Epithelial cell of proximal tubule (primary cell): ENCODE measurements around the gene PALS2. TPM values are rescaled to one million over a fixed set of nuclear protein-coding genes. Genes with fewer than 3 reads are reported as not detected.

Experiments
- DNase-seq: peaks from one replicate; pipeline ENCODE4 v3.0.0-alpha.2; 2011; ENCODE audit warnings: low read depth
- H3K4me3 ChIP-seq: 2 replicates; pipeline ENCODE4 v1.5.1; 2011; ENCODE audit warnings: low read depth, mild to moderate bottlenecking, low read length
- CTCF ChIP-seq: conservative IDR thresholded peaks from 2 replicates; pipeline ENCODE4 v1.5.1; 2012; ENCODE audit warnings: low read depth, mild to moderate bottlenecking, low read length
- total RNA-seq: library from RNA; depleted of rRNA; stranded (reverse); fragments of >200 nt; gene quantifications from 2 replicates; pipeline ENCODE4 v1.2.3, GENCODE V29; 2015

The PALS2 gene
- total RNA-seq, 1 donor from 2014 or later = 6.0 TPM

- no peak for TF ChIP-seq CTCF
- DNase-seq = no peak
- no peak overlapping the region for H3K4me3 ChIP-seq
Measured at GRCh38 chr7:24549991-24550390, 23.3 kb upstream of the PALS2 start.

GRCh38 chr7:24555184-24555583 is 18.1 kb upstream of the PALS2 start:
- no peak overlapping the region for H3K4me3 ChIP-seq
- TF ChIP-seq CTCF = peak; percentile 22
- DNase-seq = no peak

- H3K4me3 ChIP-seq = no peak overlapping the region
- TF ChIP-seq CTCF = no peak
- DNase-seq = no peak
Measured at GRCh38 chr7:24555719-24556118, 17.5 kb upstream of the PALS2 start.

- H3K4me3 ChIP-seq = no peak overlapping the region
- no peak for DNase-seq
- no peak for TF ChIP-seq CTCF
Measured at GRCh38 chr7:24560772-24561171, 12.5 kb upstream of the PALS2 start.

- no peak overlapping the region for H3K4me3 ChIP-seq
- no peak for DNase-seq
- TF ChIP-seq CTCF = no peak
Measured at GRCh38 chr7:24566274-24566673, 7.0 kb upstream of the PALS2 start.

GRCh38 chr7:24570983-24571382 is 2.3 kb upstream of the PALS2 start:
- TF ChIP-seq CTCF = no peak
- no peak for DNase-seq
- no peak overlapping the region for H3K4me3 ChIP-seq

- peak overlapping the region; percentile 85 for H3K4me3 ChIP-seq
- no peak for TF ChIP-seq CTCF
- DNase-seq = no peak
Measured at GRCh38 chr7:24572016-24572392, 1.2 kb upstream of the PALS2 start.
